Astrocyte (in vitro differentiated cells and primary cell): ENCODE data around the gene RAD51AP1. TPM values are rescaled to one million over a fixed set of nuclear protein-coding genes. Genes with fewer than 3 reads are reported as not detected.

ENCODE experiments used
- DNase-seq: peaks from one replicate; pipeline ENCODE4 v3.0.0-alpha.2; 2010; ENCODE audit warnings: low read depth
- FAIRE-seq: peaks from 2 replicates; lab custom pipeline; 2011; peaks lifted over from hg19 to GRCh38; lab: Jason Lieb, UNC
- H2AFZ ChIP-seq: 2 replicates; pipeline ENCODE4 v1.6.0; 2012; ENCODE audit warnings: low read depth, low read length, inconsistent platforms
- H3K27ac ChIP-seq: 2 replicates; pipeline ENCODE4 v1.5.1; 2011; ENCODE audit warnings: low read depth, low read length, inconsistent platforms
- H3K27me3 ChIP-seq: 2 replicates; pipeline ENCODE4 v1.6.0; 2011; ENCODE audit warnings: low read length, inconsistent platforms; ENCODE audit not compliant: insufficient read depth
- H3K36me3 ChIP-seq: 2 replicates; pipeline ENCODE4 v1.5.1; 2011; ENCODE audit warnings: low read length, inconsistent platforms; ENCODE audit not compliant: insufficient read depth
- H3K4me1 ChIP-seq: 2 replicates; pipeline ENCODE4 v1.5.1; 2011; ENCODE audit warnings: low read length, inconsistent platforms; ENCODE audit not compliant: insufficient read depth
- H3K4me2 ChIP-seq: 2 replicates; pipeline ENCODE4 v1.6.0; 2012; ENCODE audit warnings: low read length, inconsistent platforms
- H3K4me3 ChIP-seq: 2 replicates; pipeline ENCODE4 v1.5.1; 2011; ENCODE audit warnings: low read depth, mild to moderate bottlenecking, low read length, inconsistent platforms; ENCODE audit not compliant: insufficient read depth
- H3K79me2 ChIP-seq: 2 replicates; pipeline ENCODE4 v1.6.0; 2012; ENCODE audit warnings: mild to moderate bottlenecking, low read length, inconsistent platforms; ENCODE audit not compliant: insufficient read depth
- H3K9ac ChIP-seq: 2 replicates; pipeline ENCODE4 v1.6.0; 2012; ENCODE audit warnings: mild to moderate bottlenecking, low read length, inconsistent platforms
- H3K9me3 ChIP-seq: 2 replicates; pipeline ENCODE4 v1.5.1; 2012; ENCODE audit warnings: low read depth, mild to moderate bottlenecking, low read length, inconsistent platforms; ENCODE audit not compliant: insufficient read depth
- H4K20me1 ChIP-seq: 2 replicates; pipeline ENCODE4 v1.6.0; 2012; ENCODE audit warnings: low read length, inconsistent platforms; ENCODE audit not compliant: insufficient read depth
- H3K27ac Mint-ChIP-seq: one replicate; pipeline ENCODE4 v1.8.0; 2021; ENCODE audit warnings: mild to moderate bottlenecking, mixed read lengths; ENCODE audit not compliant: unreplicated experiment
- H3K27me3 Mint-ChIP-seq: one replicate; pipeline ENCODE4 v1.8.0; 2021; ENCODE audit warnings: low read depth, mixed read lengths; ENCODE audit not compliant: unreplicated experiment
- H3K36me3 Mint-ChIP-seq: one replicate; pipeline ENCODE4 v1.8.0; 2021; ENCODE audit warnings: low read depth, mixed read lengths; ENCODE audit not compliant: unreplicated experiment
- H3K4me1 Mint-ChIP-seq: one replicate; pipeline ENCODE4 v1.8.0; 2021; ENCODE audit warnings: low read depth, mixed read lengths; ENCODE audit not compliant: unreplicated experiment
- H3K4me3 Mint-ChIP-seq: one replicate; pipeline ENCODE4 v1.8.0; 2021; ENCODE audit warnings: mild to moderate bottlenecking, moderate library complexity, mixed read lengths; ENCODE audit not compliant: unreplicated experiment
- H3K9me3 Mint-ChIP-seq: one replicate; pipeline ENCODE4 v1.8.0; 2021; ENCODE audit warnings: mild to moderate bottlenecking, mixed read lengths; ENCODE audit not compliant: unreplicated experiment
- EZH2 ChIP-seq: IDR thresholded peaks from 2 replicates; pipeline ENCODE4 v1.6.1; 2012; ENCODE audit warnings: mild to moderate bottlenecking, low read length, inconsistent platforms; ENCODE audit not compliant: insufficient read depth
- total RNA-seq: library from RNA; stranded (reverse); gene quantifications from 2 replicates; pipeline ENCODE4 v1.2.1, GENCODE V29; 2021
- TF ChIP-seq, protein P1 (sequence below): IDR thresholded peaks from 2 replicates; pipeline ENCODE4 v1.5.1; 2011; ENCODE audit warnings: low read depth, mild to moderate bottlenecking, inconsistent platforms, low read length, moderate library complexity; ENCODE audit not compliant: insufficient read depth

RAD51AP1 gene
- total RNA-seq, 1 donor from 2014 or later = 5.3 TPM

- no peak overlapping the region for H3K4me3 ChIP-seq
- Mint-ChIP-seq H3K27ac (no peak overlapping the region), H3K4me3 (no peak overlapping the region), H3K9me3 (no peaks in the 10 kb centered on the region), H3K36me3 (no peaks in the 10 kb centered on the region), H3K4me1 (no peaks in the 10 kb centered on the region), H3K27me3 (peaks cover 2% of the 10 kb centered on the region)
- no peak for DNase-seq
- H3K79me2 ChIP-seq = no peaks in the 10 kb centered on the region
- H4K20me1 ChIP-seq = no peaks in the 10 kb centered on the region
- peaks cover 13% of the 10 kb centered on the region for H3K36me3 ChIP-seq
- H3K9me3 ChIP-seq = no peaks in the 10 kb centered on the region
- H3K4me1 ChIP-seq = no peaks in the 10 kb centered on the region
- FAIRE-seq = no peak
- no peak overlapping the region for H3K27ac ChIP-seq
- H3K27me3 ChIP-seq = no peaks in the 10 kb centered on the region
- H3K9ac ChIP-seq = no peak overlapping the region
- TF ChIP-seq, protein P1, sequence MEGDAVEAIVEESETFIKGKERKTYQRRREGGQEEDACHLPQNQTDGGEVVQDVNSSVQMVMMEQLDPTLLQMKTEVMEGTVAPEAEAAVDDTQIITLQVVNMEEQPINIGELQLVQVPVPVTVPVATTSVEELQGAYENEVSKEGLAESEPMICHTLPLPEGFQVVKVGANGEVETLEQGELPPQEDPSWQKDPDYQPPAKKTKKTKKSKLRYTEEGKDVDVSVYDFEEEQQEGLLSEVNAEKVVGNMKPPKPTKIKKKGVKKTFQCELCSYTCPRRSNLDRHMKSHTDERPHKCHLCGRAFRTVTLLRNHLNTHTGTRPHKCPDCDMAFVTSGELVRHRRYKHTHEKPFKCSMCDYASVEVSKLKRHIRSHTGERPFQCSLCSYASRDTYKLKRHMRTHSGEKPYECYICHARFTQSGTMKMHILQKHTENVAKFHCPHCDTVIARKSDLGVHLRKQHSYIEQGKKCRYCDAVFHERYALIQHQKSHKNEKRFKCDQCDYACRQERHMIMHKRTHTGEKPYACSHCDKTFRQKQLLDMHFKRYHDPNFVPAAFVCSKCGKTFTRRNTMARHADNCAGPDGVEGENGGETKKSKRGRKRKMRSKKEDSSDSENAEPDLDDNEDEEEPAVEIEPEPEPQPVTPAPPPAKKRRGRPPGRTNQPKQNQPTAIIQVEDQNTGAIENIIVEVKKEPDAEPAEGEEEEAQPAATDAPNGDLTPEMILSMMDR = no peak
- no peak for TF ChIP-seq EZH2
- H2AFZ ChIP-seq = no peak overlapping the region
- H3K4me2 ChIP-seq = no peak overlapping the region
These were observed 19.5 kb downstream of the RAD51AP1 start for GRCh38 chr12:4558171-4558570.

GRCh38 chr12:4562034-4562657 lies 23.5 kb downstream of the RAD51AP1 start, which contains the start of gene DYRK4:
TSS of gene DYRK4 (plus strand) at chr12:4562208. CDS start at chr12:4562246, 38 bp downstream.
- H3K27ac ChIP-seq = no peak within 1 kb of the TSS
- FAIRE-seq = no peak

More at GRCh38 chr12:4562034-4562657, 23.5 kb downstream of the RAD51AP1 start, which contains the start of gene DYRK4:
- Histone ChIP-seq H3K4me1 (no peaks in the 10 kb centered on the region), H3K4me2 (peak within 1 kb of the TSS; percentile 89), H3K36me3 (peaks cover 4% of the 10 kb centered on the region), H3K9ac (peak within 1 kb of the TSS; percentile 51), H3K27me3 (no peaks in the 10 kb centered on the region), H3K4me3 (peak within 1 kb of the TSS; percentile 55), H4K20me1 (no peaks in the 10 kb centered on the region), H3K79me2 (no peaks in the 10 kb centered on the region), H2AFZ (peak within 1 kb of the TSS; percentile 90), H3K9me3 (no peaks in the 10 kb centered on the region)
- Mint-ChIP-seq H3K4me3 (peak within 1 kb of the TSS; percentile 73), H3K27ac (no peak within 1 kb of the TSS), H3K4me1 (peaks cover 2% of the 10 kb centered on the region), H3K9me3 (no peaks in the 10 kb centered on the region), H3K36me3 (no peaks in the 10 kb centered on the region), H3K27me3 (peaks cover 10% of the 10 kb centered on the region)
- TF ChIP-seq EZH2 = no peak
- TF ChIP-seq, protein P1 = no peak
- peak; percentile 52 for DNase-seq
